Measurements from ENCODE around the gene BAG2.

Gene BAG2

GRCh38 chr6:57147955-57148858 lies 23.9 kb upstream of the BAG2 start:
- no peaks in the 10 kb centered on the region for H4K20me1 ChIP-seq (ENCODE audit: insufficient read depth, low read length, poor library complexity, severe bottlenecking)
- no peaks in the 10 kb centered on the region for H3K27me3 ChIP-seq (ENCODE audit: insufficient read depth, low read length, poor library complexity, severe bottlenecking)
- no peak for TF ChIP-seq EZH2phosphoT487 (IDR thresholded peaks at IDR 0.05; ENCODE audit: borderline replicate concordance)
- no peak for TF ChIP-seq CTCF (conservative IDR thresholded peaks at IDR 0.05; ENCODE audit: low read length)
- H3K9ac ChIP-seq (ENCODE audit: low read depth, low read length, poor library complexity, severe bottlenecking), result no peak overlapping the region
- H3K36me3 ChIP-seq (ENCODE audit: insufficient read depth, low read length), result peaks cover 30% of the 10 kb centered on the region; the same call in 1 of the 2 replicates
- no peaks in the 10 kb centered on the region for H3K9me3 ChIP-seq (ENCODE audit: insufficient read depth, low read depth, low read length)
- H3F3A ChIP-seq (ENCODE audit: low read depth), result no peaks in the 10 kb centered on the region
- H3K4me1 ChIP-seq (ENCODE audit: insufficient read depth, low read length, poor library complexity, severe bottlenecking), result no peaks in the 10 kb centered on the region
- no peak overlapping the region for H3K4me2 ChIP-seq (ENCODE audit: low read depth, low read length, poor library complexity, severe bottlenecking)
- no peaks in the 10 kb centered on the region for H3K79me2 ChIP-seq (ENCODE audit: insufficient read depth, low read length)
- no peaks in the 10 kb centered on the region for H3K9me2 ChIP-seq (replicated peaks; ENCODE audit: low read depth, low read length)
- no peak overlapping the region for H3K4me3 ChIP-seq (ENCODE audit: low read length, poor library complexity, severe bottlenecking)
- no peak overlapping the region for H2AFZ ChIP-seq (ENCODE audit: low read length)

- Histone ChIP-seq H3K4me3 (ENCODE audit: low read length, poor library complexity, severe bottlenecking) (no peak overlapping the region), H3K27me3 (ENCODE audit: insufficient read depth, low read length, poor library complexity, severe bottlenecking) (no peaks in the 10 kb centered on the region), H3K36me3 (ENCODE audit: insufficient read depth, low read length) (peaks cover 7% of the 10 kb centered on the region; the same call in 1 of the 2 replicates), H4K20me1 (ENCODE audit: insufficient read depth, low read length, poor library complexity, severe bottlenecking) (no peaks in the 10 kb centered on the region), H3K4me1 (ENCODE audit: insufficient read depth, low read length, poor library complexity, severe bottlenecking) (no peaks in the 10 kb centered on the region), H3K9me2 (replicated peaks; ENCODE audit: low read depth, low read length) (no peaks in the 10 kb centered on the region), H3K79me2 (ENCODE audit: insufficient read depth, low read length) (no peaks in the 10 kb centered on the region), H3K9me3 (ENCODE audit: insufficient read depth, low read depth, low read length) (no peaks in the 10 kb centered on the region), H3K4me2 (ENCODE audit: low read depth, low read length, poor library complexity, severe bottlenecking) (no peak overlapping the region), H2AFZ (ENCODE audit: low read length) (no peak overlapping the region), H3F3A (ENCODE audit: low read depth) (no peaks in the 10 kb centered on the region), H3K9ac (ENCODE audit: low read depth, low read length, poor library complexity, severe bottlenecking) (no peak overlapping the region)
- TF ChIP-seq CTCF (conservative IDR thresholded peaks at IDR 0.05; ENCODE audit: low read length) (no peak), EZH2phosphoT487 (IDR thresholded peaks at IDR 0.05; ENCODE audit: borderline replicate concordance) (no peak)
Observed at GRCh38 chr6:57158658-57159057, 13.5 kb upstream of the BAG2 start.

GRCh38 chr6:57159127-57159526 lies 13.0 kb upstream of the BAG2 start:
- Histone ChIP-seq H3F3A (ENCODE audit: low read depth) (no peaks in the 10 kb centered on the region), H3K9me3 (ENCODE audit: insufficient read depth, low read depth, low read length) (no peaks in the 10 kb centered on the region), H3K4me2 (ENCODE audit: low read depth, low read length, poor library complexity, severe bottlenecking) (no peak overlapping the region), H3K27me3 (ENCODE audit: insufficient read depth, low read length, poor library complexity, severe bottlenecking) (no peaks in the 10 kb centered on the region), H3K4me1 (ENCODE audit: insufficient read depth, low read length, poor library complexity, severe bottlenecking) (no peaks in the 10 kb centered on the region), H3K9me2 (replicated peaks; ENCODE audit: low read depth, low read length) (no peaks in the 10 kb centered on the region), H2AFZ (ENCODE audit: low read length) (no peak overlapping the region), H3K4me3 (ENCODE audit: low read length, poor library complexity, severe bottlenecking) (no peak overlapping the region), H3K79me2 (ENCODE audit: insufficient read depth, low read length) (no peaks in the 10 kb centered on the region), H3K36me3 (ENCODE audit: insufficient read depth, low read length) (peaks cover 2% of the 10 kb centered on the region; the same call in 1 of the 2 replicates), H3K9ac (ENCODE audit: low read depth, low read length, poor library complexity, severe bottlenecking) (no peak overlapping the region), H4K20me1 (ENCODE audit: insufficient read depth, low read length, poor library complexity, severe bottlenecking) (no peaks in the 10 kb centered on the region)
- no peak for TF ChIP-seq CTCF (conservative IDR thresholded peaks at IDR 0.05; ENCODE audit: low read length)
- TF ChIP-seq EZH2phosphoT487 (IDR thresholded peaks at IDR 0.05; ENCODE audit: borderline replicate concordance), result no peak
